Iris pigment epithelial cell (primary cell): ENCODE measurements around the gene MBOAT2.

Experiments
- DNase-seq: peaks from one replicate; pipeline ENCODE4 v3.0.0-alpha.2; 2011; ENCODE audit warnings: low read depth

Gene MBOAT2

GRCh38 chr2:8858264-8858663 is 145.2 kb downstream of the MBOAT2 start:
- DNase-seq = no peak

GRCh38 chr2:8857709-8858108 is 145.8 kb downstream of the MBOAT2 start:
- DNase-seq = peak; percentile 39

- no peak for DNase-seq
Measured at GRCh38 chr2:8856176-8856575, 147.3 kb downstream of the MBOAT2 start.

GRCh38 chr2:8855010-8855409 is 148.5 kb downstream of the MBOAT2 start:
- DNase-seq = no peak

GRCh38 chr2:8853426-8853825 is 150.1 kb downstream of the MBOAT2 start:
- DNase-seq = no peak

GRCh38 chr2:8851811-8852560 is 151.5 kb downstream of the MBOAT2 start:
- DNase-seq = no peak

- DNase-seq = no peak
Measured at GRCh38 chr2:8850845-8851487, 152.5 kb downstream of the MBOAT2 start.

- DNase-seq = peak; percentile 78
Measured at GRCh38 chr2:8849327-8849726, 154.2 kb downstream of the MBOAT2 start.

GRCh38 chr2:8848328-8849100 is 155.0 kb downstream of the MBOAT2 start:
- DNase-seq = no peak

GRCh38 chr2:8847400-8847799 is 156.1 kb downstream of the MBOAT2 start:
- DNase-seq = no peak

GRCh38 chr2:8841932-8842331 is 161.6 kb downstream of the MBOAT2 start:
- no peak for DNase-seq

GRCh38 chr2:8840475-8841091 is 162.9 kb downstream of the MBOAT2 start:
- no peak for DNase-seq

- DNase-seq = no peak
Measured at GRCh38 chr2:8839189-8839965, 164.1 kb downstream of the MBOAT2 start.

- DNase-seq = no peak
Measured at GRCh38 chr2:8837795-8838140, 165.7 kb downstream of the MBOAT2 start.

- peak; percentile 81 for DNase-seq
Measured at GRCh38 chr2:8836971-8837794, 166.3 kb downstream of the MBOAT2 start, which contains the start of gene KIDINS220. Gene KIDINS220 (minus strand): TSS chr2:8837613. CDS start chr2:8827093, 10,520 bp downstream.

GRCh38 chr2:8835279-8835678 is 168.2 kb downstream of the MBOAT2 start:
- DNase-seq = no peak

GRCh38 chr2:8833853-8834252 is 169.6 kb downstream of the MBOAT2 start:
- DNase-seq = no peak

- no peak for DNase-seq
Measured at GRCh38 chr2:8831516-8831915, 172.0 kb downstream of the MBOAT2 start.

- DNase-seq = no peak
Measured at GRCh38 chr2:8827729-8828128, 175.8 kb downstream of the MBOAT2 start.

- DNase-seq = peak; percentile 46
Measured at GRCh38 chr2:8822218-8822617, 181.3 kb downstream of the MBOAT2 start.
